Keratinocyte (primary cell): ENCODE data around the gene NPSR1.

Experiments
- EZH2 ChIP-seq: IDR thresholded peaks from one replicate; pipeline ENCODE4 v1.6.1; 2012; ENCODE audit warnings: inconsistent platforms, mild to moderate bottlenecking, low read length, moderate library complexity
- TF ChIP-seq, protein P1 (sequence below), 3 experiments: IDR thresholded peaks in 1 of 3; conservative IDR thresholded peaks in 1 of 3; optimal IDR thresholded peaks in 1 of 3; 2 replicates in 2 of 3; 3 replicates in 1 of 3; pipeline versions ENCODE3 to v1.5.1; 2011; ENCODE audit warnings: low read length in 3 of 3, mild to moderate bottlenecking in 3 of 3, moderate library complexity in 2 of 3, control low read depth in 1 of 3, inconsistent platforms in 1 of 3; ENCODE audit not compliant: insufficient read depth in 2 of 3; ENCODE audit errors: extremely low read depth in 1 of 3

DNA sequence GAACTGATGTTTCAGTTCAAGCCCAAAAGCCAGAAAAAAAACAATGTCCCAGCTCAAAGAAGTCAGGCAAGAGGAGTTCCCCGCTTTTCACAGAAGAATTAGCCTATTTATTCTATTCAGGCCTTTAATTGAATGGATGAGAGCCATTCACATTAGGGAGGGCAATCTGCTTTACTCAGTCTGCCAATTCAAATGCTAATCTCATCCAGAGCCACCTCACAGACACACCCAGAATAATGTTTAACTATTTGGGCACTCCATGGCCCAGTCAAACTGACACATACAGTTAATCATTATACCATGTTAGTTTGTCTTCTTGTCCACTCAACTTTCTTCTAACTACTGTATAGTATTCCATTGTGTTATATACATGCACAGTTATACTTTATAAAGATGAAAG lies 2.6 kb upstream of the NPSR1 start:
- TF ChIP-seq, protein P1, sequence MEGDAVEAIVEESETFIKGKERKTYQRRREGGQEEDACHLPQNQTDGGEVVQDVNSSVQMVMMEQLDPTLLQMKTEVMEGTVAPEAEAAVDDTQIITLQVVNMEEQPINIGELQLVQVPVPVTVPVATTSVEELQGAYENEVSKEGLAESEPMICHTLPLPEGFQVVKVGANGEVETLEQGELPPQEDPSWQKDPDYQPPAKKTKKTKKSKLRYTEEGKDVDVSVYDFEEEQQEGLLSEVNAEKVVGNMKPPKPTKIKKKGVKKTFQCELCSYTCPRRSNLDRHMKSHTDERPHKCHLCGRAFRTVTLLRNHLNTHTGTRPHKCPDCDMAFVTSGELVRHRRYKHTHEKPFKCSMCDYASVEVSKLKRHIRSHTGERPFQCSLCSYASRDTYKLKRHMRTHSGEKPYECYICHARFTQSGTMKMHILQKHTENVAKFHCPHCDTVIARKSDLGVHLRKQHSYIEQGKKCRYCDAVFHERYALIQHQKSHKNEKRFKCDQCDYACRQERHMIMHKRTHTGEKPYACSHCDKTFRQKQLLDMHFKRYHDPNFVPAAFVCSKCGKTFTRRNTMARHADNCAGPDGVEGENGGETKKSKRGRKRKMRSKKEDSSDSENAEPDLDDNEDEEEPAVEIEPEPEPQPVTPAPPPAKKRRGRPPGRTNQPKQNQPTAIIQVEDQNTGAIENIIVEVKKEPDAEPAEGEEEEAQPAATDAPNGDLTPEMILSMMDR (optimal IDR thresholded peaks at IDR 0.05 in 1 of 3, IDR thresholded peaks at IDR 0.05 in 1 of 3, conservative IDR thresholded peaks at IDR 0.05 in 1 of 3; ENCODE audit: extremely low read depth in 1 of 3, insufficient read depth in 2 of 3, low read length in 3 of 3) = no peak
- no peak for TF ChIP-seq EZH2
